ENCODE data around the gene RNGTT.

RNGTT gene

DNA sequence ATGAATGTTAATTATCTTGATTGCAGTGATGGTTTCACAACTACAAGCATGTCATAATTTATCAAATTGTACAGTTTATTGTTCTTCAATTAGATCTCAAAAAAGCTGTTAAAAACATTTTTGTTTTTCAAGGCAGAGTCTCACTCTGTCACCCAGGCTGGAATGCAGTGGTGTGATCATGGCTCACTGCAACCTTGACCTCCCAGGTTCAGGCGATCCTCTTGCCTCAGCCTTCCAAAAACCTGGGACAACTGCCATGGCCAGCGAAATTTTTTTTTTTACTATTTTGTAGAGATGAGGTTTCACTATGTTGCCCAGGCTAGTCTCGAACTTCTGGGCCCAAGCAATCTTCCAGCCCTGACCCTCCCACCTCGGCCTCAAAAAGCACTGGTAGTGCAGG, 286.1 kb downstream of the RNGTT start:
- ATAC-seq = no peak
- Mint-ChIP-seq H3K36me3 (peaks cover 60% of the 10 kb centered on the region), H3K4me3 (no peak overlapping the region)

DNA sequence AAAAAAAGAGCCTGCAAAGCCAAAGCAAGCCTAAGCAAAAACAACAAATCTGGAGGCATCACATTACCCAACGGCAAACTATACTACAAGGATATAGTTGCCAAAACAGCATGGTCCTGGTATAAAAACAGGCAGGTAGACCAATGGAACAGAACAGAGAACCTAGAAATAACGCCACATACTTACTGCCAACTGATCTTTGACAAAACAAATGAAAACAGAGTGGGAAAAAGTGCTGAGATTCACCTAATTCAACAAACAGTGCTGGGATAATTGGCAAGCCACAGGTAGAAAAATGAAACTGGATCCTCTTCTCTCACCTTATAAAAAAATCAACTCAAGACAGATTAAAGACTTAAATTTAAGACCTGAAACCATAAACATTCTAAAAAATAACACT, 291.8 kb downstream of the RNGTT start:
- ATAC-seq = no peak

More for the DNA sequence above, 286.1 kb downstream of the RNGTT start:
- no peaks in the 10 kb centered on the region for H3K27me3 Mint-ChIP-seq
- peaks cover 1% of the 10 kb centered on the region for H3K9me3 Mint-ChIP-seq
- no peak overlapping the region for H3K27ac Mint-ChIP-seq
- peaks cover 2% of the 10 kb centered on the region for H3K4me1 Mint-ChIP-seq

DNA sequence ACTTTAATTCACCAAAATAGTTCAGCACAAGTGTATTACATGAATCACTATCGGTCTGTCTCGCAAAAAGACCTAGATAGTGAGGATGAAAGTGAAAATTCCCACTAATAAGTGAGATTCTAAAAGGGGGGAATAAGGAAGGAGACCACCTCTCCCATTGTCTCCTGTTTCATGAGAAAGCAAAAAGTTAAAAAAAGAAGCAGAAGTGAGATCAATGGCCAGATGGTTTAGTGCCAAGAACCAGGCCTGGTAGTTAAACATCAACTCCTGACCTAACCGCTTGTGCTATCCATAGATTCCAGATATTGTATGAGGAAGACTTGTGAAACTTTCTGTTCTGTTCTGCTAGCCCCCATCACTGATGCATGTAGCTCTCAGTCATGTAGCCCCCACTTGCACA, 293.0 kb downstream of the RNGTT start:
- Mint-ChIP-seq H3K9me3 (peaks cover 15% of the 10 kb centered on the region), H3K36me3 (peaks cover 94% of the 10 kb centered on the region), H3K27ac (no peak overlapping the region), H3K27me3 (no peaks in the 10 kb centered on the region), H3K4me3 (no peak overlapping the region), H3K4me1 (no peaks in the 10 kb centered on the region)
- no peak for ATAC-seq

More for the DNA sequence above, 291.8 kb downstream of the RNGTT start:
- no peaks in the 10 kb centered on the region for H3K27me3 Mint-ChIP-seq
- H3K36me3 Mint-ChIP-seq = peaks cover 98% of the 10 kb centered on the region
- no peaks in the 10 kb centered on the region for H3K4me1 Mint-ChIP-seq
- H3K27ac Mint-ChIP-seq = no peak overlapping the region
- H3K9me3 Mint-ChIP-seq = peaks cover 15% of the 10 kb centered on the region
- no peak overlapping the region for H3K4me3 Mint-ChIP-seq

DNA sequence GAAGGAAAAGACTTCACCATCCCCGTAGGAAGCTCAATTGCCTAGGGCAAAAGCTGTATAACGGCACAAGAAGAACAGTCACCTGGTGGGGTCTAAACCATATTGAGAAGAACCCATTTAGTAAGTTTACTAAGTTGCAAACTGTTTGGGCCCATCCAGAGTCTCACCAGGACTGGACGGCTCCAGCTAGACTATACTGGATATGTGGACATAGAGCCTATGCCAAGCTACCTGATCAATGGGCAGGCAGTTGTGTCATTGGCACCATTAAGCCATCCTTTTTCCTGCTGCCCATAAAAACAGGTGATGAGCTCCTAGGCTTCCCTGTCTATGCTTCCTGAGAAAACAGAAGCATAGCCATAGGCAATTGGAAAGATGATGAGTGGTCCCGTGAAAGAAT, 293.9 kb downstream of the RNGTT start:
- no peak for ATAC-seq
- H3K4me3 Mint-ChIP-seq = no peak overlapping the region
- no peaks in the 10 kb centered on the region for H3K27me3 Mint-ChIP-seq
- no peaks in the 10 kb centered on the region for H3K4me1 Mint-ChIP-seq
- peaks cover 15% of the 10 kb centered on the region for H3K9me3 Mint-ChIP-seq
- H3K36me3 Mint-ChIP-seq = peaks cover 88% of the 10 kb centered on the region
- no peak overlapping the region for H3K27ac Mint-ChIP-seq

DNA sequence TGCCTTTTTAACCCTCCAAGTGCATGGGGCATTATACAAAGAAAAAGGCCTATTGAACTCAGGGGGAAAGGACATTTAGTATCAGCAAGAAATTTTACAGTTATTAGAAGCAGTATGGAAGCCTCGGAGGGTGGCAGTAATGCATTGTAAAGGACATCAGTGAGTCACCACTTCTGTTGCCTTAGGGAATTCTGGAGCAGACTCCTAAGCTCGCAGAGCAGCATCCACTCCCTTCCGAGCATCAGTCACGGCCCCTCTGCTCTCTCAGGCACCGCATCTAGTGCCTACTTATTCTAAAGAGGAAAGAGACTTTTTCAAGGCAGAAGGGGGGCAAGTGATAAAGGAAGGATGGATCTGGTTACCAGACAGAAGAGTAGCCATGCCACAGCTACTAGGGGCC, 296.5 kb downstream of the RNGTT start:
- peaks cover 21% of the 10 kb centered on the region for H3K9me3 Mint-ChIP-seq
- ATAC-seq = no peak
- peaks cover 88% of the 10 kb centered on the region for H3K36me3 Mint-ChIP-seq
- no peak overlapping the region for H3K27ac Mint-ChIP-seq
- H3K4me1 Mint-ChIP-seq = peaks cover 17% of the 10 kb centered on the region
- no peak overlapping the region for H3K4me3 Mint-ChIP-seq
- H3K27me3 Mint-ChIP-seq = no peaks in the 10 kb centered on the region

DNA sequence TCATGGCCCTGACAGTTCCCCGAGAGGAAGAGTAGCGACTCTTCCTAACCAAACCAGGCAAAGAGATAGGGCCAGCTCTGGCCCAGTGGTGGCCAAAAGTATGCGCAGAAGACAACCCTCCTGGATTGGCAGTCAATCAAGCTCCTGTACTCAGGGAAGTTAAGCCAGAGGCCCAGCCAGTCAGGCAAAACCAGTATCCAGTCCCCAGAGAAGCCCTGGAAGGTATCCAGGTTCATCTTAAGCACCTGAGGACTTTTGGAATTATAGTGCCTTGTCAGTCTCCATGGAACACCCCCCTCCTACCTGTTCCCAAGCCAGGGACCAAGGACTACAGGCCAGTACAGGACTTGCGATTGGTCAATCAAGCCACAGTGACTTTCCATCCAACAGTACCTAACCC, 298.3 kb downstream of the RNGTT start:
- no peak for ATAC-seq
- Mint-ChIP-seq H3K4me1 (peaks cover 28% of the 10 kb centered on the region), H3K4me3 (no peak overlapping the region), H3K36me3 (peaks cover 88% of the 10 kb centered on the region), H3K9me3 (peaks cover 25% of the 10 kb centered on the region), H3K27ac (no peak overlapping the region), H3K27me3 (no peaks in the 10 kb centered on the region)

DNA sequence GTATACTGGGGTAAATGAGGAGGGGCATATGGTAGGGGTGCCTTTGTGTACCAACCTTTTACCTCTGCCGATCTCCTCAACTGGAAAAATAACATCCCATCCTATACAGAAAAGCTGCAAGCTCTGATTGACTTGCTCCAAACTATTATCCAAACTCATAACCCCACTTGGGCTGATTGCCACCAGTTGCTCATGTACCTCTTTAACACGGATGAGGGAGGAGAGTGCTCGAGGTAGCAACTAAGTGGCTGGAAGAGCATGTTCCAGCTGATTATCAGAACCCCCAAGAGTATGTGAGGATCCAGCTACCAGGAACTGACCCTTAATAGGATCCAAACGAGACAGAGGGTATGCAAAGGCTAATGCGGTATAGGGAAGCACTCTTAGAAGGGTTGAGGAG, 299.6 kb downstream of the RNGTT start:
- Mint-ChIP-seq H3K36me3 (peaks cover 88% of the 10 kb centered on the region), H3K9me3 (peaks cover 31% of the 10 kb centered on the region), H3K4me3 (no peak overlapping the region), H3K4me1 (peaks cover 28% of the 10 kb centered on the region), H3K27me3 (no peaks in the 10 kb centered on the region), H3K27ac (no peak overlapping the region)
- no peak for ATAC-seq

DNA sequence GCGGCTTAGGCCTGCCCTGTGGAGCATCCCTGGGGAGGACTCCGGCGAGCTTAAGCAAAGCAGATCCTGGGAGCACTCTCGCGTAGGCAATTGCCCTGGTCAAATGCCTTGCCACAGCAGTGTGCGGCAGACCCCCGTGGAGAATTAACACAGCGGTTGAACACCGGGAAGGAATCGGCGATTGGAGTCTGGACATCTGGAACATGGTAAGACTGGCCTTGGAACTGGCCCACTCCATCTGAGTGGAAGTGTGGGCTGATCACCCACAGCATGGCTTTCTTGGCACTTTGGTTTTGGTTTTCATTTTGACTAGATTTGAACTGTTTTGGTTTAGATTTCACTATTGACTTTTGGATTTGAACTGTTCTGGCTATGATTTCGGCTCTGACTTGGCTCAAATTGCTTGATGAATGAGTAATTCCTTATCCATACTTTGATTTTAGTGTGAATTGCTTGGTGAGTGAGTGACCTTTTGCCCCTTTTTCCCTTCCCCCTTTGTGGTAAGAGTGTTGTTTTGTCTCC, 300.7 kb downstream of the RNGTT start:
- H3K27ac Mint-ChIP-seq = peak overlapping the region; percentile 9
- peaks cover 88% of the 10 kb centered on the region for H3K36me3 Mint-ChIP-seq
- peaks cover 31% of the 10 kb centered on the region for H3K9me3 Mint-ChIP-seq
- peak; percentile 54 for ATAC-seq
- peaks cover 28% of the 10 kb centered on the region for H3K4me1 Mint-ChIP-seq
- H3K27me3 Mint-ChIP-seq = no peaks in the 10 kb centered on the region
- H3K4me3 Mint-ChIP-seq = no peak overlapping the region

DNA sequence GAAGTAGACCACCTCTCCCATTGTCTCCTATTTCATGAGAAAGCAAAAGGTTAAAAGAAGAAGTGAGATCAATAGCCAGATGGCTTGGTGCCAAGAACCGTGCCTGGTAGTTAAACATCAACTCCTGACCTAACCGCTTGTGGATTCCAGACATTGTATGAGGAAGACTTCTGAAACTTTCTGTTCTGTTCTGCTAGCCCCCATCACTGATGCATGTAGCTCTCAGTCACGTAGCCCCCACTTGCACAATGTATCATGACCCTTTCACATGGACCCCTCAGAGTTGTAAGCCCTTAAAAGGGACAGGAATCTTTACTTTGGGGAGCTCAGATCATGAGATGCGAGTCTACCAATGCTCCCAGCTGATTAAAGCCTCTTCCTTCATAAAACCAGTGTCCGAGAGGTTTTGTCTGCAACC, 301.2 kb downstream of the RNGTT start:
- Mint-ChIP-seq H3K4me3 (no peak overlapping the region), H3K27ac (peak overlapping the region; percentile 9)

DNA sequence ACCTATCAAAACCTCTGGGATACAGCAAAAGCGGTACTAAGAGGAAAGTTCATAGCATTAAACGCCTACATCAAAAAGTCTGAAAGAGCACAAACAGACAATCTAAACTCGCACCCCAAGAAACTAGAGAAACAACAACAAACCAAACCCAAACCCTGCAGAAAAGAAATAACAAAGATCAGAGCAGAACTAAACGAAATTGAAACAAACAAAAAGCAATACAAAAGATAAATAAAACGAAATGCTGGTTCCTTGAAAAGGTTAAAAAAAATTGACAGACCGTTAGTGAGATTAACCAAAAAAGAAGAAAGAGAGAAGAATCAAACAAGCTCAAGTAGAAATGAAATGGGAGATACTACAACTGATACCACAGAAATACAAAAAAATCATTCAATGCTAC, 302.3 kb downstream of the RNGTT start:
- no peaks in the 10 kb centered on the region for H3K27me3 Mint-ChIP-seq
- H3K4me3 Mint-ChIP-seq = no peak overlapping the region
- peaks cover 91% of the 10 kb centered on the region for H3K36me3 Mint-ChIP-seq
- H3K27ac Mint-ChIP-seq = no peak overlapping the region
- H3K4me1 Mint-ChIP-seq = peaks cover 28% of the 10 kb centered on the region
- peaks cover 37% of the 10 kb centered on the region for H3K9me3 Mint-ChIP-seq
- no peak for ATAC-seq

More for the DNA sequence above, 301.2 kb downstream of the RNGTT start:
- H3K36me3 Mint-ChIP-seq = peaks cover 88% of the 10 kb centered on the region
- H3K27me3 Mint-ChIP-seq = no peaks in the 10 kb centered on the region
- ATAC-seq = peak; percentile 71
- H3K9me3 Mint-ChIP-seq = peaks cover 34% of the 10 kb centered on the region
- peaks cover 28% of the 10 kb centered on the region for H3K4me1 Mint-ChIP-seq

DNA sequence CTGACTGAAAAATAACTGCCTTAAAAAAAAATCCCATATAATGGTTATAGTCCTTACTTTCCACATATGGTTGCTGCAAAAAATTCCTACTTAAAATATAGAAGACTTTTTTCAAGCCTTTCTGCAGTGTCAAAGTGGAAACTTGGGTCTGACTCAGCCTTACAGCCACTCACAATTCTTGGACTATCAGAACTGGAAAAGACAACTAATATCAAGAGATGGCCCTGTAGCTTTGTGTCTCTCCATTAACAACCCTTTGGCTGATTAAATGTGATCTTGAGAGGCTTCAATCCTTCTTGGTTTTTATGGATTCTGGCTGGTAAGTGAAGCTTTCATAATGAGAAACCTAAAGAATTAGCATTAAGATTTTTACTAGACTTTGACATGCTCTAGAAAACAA, 307.8 kb downstream of the RNGTT start:
- ATAC-seq = no peak
- no peaks in the 10 kb centered on the region for H3K4me1 Mint-ChIP-seq
- H3K4me3 Mint-ChIP-seq = no peak overlapping the region
- H3K27ac Mint-ChIP-seq = no peak overlapping the region
- H3K36me3 Mint-ChIP-seq = peaks cover 44% of the 10 kb centered on the region
- peaks cover 18% of the 10 kb centered on the region for H3K9me3 Mint-ChIP-seq
- H3K27me3 Mint-ChIP-seq = no peaks in the 10 kb centered on the region

DNA sequence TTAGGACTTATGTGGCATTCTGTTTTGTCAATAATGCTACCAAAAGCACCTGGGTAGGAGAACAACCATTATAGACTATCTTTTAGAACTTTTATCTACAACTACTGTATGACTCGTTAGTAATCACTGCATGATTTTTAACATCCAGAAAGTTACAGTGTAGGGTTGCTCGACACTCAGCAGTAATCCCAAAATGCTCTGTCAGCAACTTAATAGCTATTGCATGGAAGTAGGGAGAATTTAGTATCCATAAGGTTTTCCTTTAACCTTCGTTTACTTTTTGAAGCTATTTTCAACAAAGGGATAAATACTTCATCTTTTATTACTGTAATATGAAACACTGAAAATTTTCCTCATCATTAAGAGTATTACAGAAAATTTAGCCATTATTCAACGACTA, 309.5 kb downstream of the RNGTT start:
- Mint-ChIP-seq H3K4me3 (no peak overlapping the region), H3K4me1 (peaks cover 16% of the 10 kb centered on the region), H3K27me3 (no peaks in the 10 kb centered on the region), H3K27ac (no peak overlapping the region), H3K9me3 (peaks cover 11% of the 10 kb centered on the region), H3K36me3 (peaks cover 35% of the 10 kb centered on the region)
- ATAC-seq = no peak

DNA sequence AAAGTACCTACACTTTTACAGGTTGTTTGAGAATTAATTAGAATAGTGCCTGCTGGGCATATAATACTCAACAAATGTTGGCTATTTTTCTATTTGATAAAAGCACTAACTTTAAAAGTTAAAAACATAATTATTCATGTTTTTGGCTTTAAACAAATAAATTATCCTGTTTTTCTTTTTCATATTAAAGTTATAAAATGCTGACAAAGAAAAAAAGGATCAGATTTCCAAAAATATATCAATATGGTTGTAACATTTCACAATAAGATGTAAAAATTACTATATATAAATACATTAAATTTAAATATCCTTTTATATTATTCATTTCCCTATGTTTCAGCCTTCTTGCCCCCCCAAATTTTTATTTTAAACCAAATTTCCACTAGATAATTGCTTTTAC, 312.0 kb downstream of the RNGTT start:
- Mint-ChIP-seq H3K27me3 (no peaks in the 10 kb centered on the region), H3K36me3 (peaks cover 23% of the 10 kb centered on the region), H3K4me3 (no peak overlapping the region), H3K9me3 (peaks cover 5% of the 10 kb centered on the region), H3K4me1 (peaks cover 21% of the 10 kb centered on the region), H3K27ac (no peak overlapping the region)
- no peak for ATAC-seq

DNA sequence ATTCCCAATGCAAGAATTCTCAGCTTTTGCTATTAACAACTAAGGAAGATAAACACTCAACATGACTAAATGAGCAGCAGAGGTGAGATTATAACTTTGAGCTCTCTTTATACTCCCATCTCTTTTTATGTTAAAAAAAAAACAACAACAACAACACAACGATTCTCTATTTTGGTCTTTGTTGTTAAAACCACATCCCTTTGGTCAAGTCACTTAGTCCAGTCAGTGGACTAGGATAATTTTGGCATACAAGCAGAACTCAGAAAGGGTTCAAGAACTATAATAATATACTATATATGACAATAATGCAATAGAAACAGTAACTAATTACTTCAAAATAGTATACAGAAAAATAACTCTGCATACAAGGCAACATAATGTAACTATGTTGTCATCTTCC, 312.4 kb downstream of the RNGTT start:
- Mint-ChIP-seq H3K27ac (no peak overlapping the region), H3K4me3 (no peak overlapping the region), H3K9me3 (peaks cover 5% of the 10 kb centered on the region), H3K4me1 (peaks cover 21% of the 10 kb centered on the region), H3K27me3 (no peaks in the 10 kb centered on the region), H3K36me3 (peaks cover 21% of the 10 kb centered on the region)
- ATAC-seq = no peak

DNA sequence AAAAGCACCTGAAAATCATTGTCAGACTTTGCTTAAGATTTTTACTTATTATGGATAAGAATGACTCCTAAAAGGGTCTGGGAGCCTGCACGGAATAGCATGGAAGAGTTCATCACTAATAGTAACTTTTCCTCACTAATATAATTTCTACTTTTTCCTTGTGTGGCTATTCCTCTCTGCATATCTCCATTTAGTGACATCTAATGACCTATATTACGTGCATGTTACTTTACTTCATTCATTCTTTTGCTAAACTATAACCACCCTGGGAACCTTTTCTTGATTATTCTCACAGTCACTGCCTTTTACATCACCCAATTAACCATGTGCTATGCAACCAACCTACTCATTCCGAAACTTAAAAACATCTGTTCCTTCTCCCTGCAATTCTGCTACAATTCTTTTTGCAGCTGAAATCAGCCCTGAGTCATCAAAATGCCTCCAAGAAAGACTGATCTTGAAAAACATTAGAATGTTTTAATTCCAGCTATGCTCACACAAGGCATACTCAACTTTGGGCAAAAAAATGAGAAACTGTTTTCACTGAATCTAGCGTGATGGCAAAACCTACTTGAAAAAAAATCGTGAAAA, 313.3 kb downstream of the RNGTT start:
- Mint-ChIP-seq H3K27ac (no peak overlapping the region), H3K4me1 (peaks cover 21% of the 10 kb centered on the region), H3K36me3 (peaks cover 21% of the 10 kb centered on the region), H3K9me3 (peaks cover 5% of the 10 kb centered on the region), H3K4me3 (no peak overlapping the region), H3K27me3 (no peaks in the 10 kb centered on the region)
- peak; percentile 56 for ATAC-seq

DNA sequence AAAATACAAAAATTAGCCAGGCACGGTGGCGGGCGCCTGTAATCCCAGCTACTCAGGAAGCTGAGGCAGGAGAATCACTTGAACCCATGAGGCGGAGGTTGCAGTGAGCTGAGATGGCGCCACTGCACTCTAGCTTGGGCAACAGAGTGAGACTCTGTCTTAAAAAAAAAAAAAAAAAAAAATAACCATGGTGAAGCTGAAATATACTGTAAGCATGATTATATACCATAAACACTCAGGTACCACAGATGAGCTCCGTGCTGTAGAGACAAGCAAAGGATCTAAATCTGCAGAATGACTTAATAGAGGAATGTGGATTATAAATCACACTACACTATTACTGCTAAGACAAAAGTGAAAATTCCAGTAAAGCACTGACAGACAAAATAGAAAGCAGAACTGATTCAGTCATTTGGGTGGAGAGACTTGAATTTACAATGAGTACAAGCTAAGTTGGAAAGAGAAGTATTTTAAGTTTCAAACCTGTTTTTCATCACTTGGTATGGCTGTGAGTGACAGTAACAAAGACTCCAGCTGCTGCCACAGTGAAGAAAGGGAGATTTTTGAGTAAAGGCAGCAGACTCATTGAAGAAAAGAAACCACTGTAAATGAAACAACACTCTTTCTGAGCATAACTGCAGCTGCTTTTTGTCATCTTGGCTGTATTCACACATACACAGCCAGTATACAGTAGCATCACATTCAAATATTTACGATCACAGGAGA, 322.1 kb downstream of the RNGTT start:
- Mint-ChIP-seq H3K27ac (peak overlapping the region; percentile 73), H3K9me3 (no peaks in the 10 kb centered on the region), H3K36me3 (peaks cover 10% of the 10 kb centered on the region), H3K4me1 (peaks cover 30% of the 10 kb centered on the region), H3K4me3 (peak overlapping the region; percentile 21), H3K27me3 (no peaks in the 10 kb centered on the region)
- peak; percentile 88 for ATAC-seq

All from stimulated activated memory B cell treated with anti-CD40 and anti-IgM and Interleukin-4, amounts not matched to agents 10 μg/mL and 1 μg/mL and 100 μg/mL, for 72 hours (primary cell).